ENCODE data around the gene C6orf118.
A peak's percentile ranks its signal among the peaks of the same experiment; 100 is the strongest.

The C6orf118 gene

GRCh38 chr6:165245701-165246100, 63.7 kb downstream of the C6orf118 start:
- Histone ChIP-seq H3K27me3 (ENCODE audit: control insufficient read depth, low read length) (no peaks in the 10 kb centered on the region), H4K20me1 (ENCODE audit: control insufficient read depth, insufficient read depth, low read depth, low read length) (no peaks in the 10 kb centered on the region), H3K27ac (ENCODE audit: low read depth, low read length) (no peak overlapping the region), H3K9me2 (replicated peaks; ENCODE audit: control insufficient read depth, low read length) (no peaks in the 10 kb centered on the region), H3F3A (ENCODE audit: control insufficient read depth, insufficient read depth) (no peaks in the 10 kb centered on the region), H3K9me3 (ENCODE audit: control insufficient read depth, insufficient read depth, low read length) (no peaks in the 10 kb centered on the region), H3K4me1 (ENCODE audit: control insufficient read depth, low read length) (no peaks in the 10 kb centered on the region), H3K79me2 (ENCODE audit: control insufficient read depth, low read length) (no peaks in the 10 kb centered on the region), H3K4me2 (ENCODE audit: low read length) (no peak overlapping the region), H3K4me3 (ENCODE audit: low read length) (no peak overlapping the region), H3K36me3 (ENCODE audit: control insufficient read depth, low read length) (no peaks in the 10 kb centered on the region)
- TF ChIP-seq EZH2phosphoT487 (IDR thresholded peaks at IDR 0.05; ENCODE audit: borderline replicate concordance, low read length) (no peak), CTCF (IDR thresholded peaks at IDR 0.05; ENCODE audit: low read depth, low read length, poor library complexity, severe bottlenecking) (no peak)

GRCh38 chr6:165245287-165245686, 64.1 kb downstream of the C6orf118 start:
- no peaks in the 10 kb centered on the region for H4K20me1 ChIP-seq (ENCODE audit: control insufficient read depth, insufficient read depth, low read depth, low read length)
- no peaks in the 10 kb centered on the region for H3K4me1 ChIP-seq (ENCODE audit: control insufficient read depth, low read length)
- H3K4me3 ChIP-seq (ENCODE audit: low read length) = no peak overlapping the region
- H3K27me3 ChIP-seq (ENCODE audit: control insufficient read depth, low read length) = no peaks in the 10 kb centered on the region
- H3K27ac ChIP-seq (ENCODE audit: low read depth, low read length) = no peak overlapping the region
- H3K4me2 ChIP-seq (ENCODE audit: low read length) = no peak overlapping the region
- TF ChIP-seq CTCF (IDR thresholded peaks at IDR 0.05; ENCODE audit: low read depth, low read length, poor library complexity, severe bottlenecking) (peak; percentile 44), EZH2phosphoT487 (IDR thresholded peaks at IDR 0.05; ENCODE audit: borderline replicate concordance, low read length) (no peak)
- no peaks in the 10 kb centered on the region for H3F3A ChIP-seq (ENCODE audit: control insufficient read depth, insufficient read depth)
- H3K79me2 ChIP-seq (ENCODE audit: control insufficient read depth, low read length) = no peaks in the 10 kb centered on the region
- H3K9me3 ChIP-seq (ENCODE audit: control insufficient read depth, insufficient read depth, low read length) = no peaks in the 10 kb centered on the region
- H3K36me3 ChIP-seq (ENCODE audit: control insufficient read depth, low read length) = no peaks in the 10 kb centered on the region
- no peaks in the 10 kb centered on the region for H3K9me2 ChIP-seq (replicated peaks; ENCODE audit: control insufficient read depth, low read length)

- Histone ChIP-seq H3K9me3 (ENCODE audit: control insufficient read depth, insufficient read depth, low read length) (no peaks in the 10 kb centered on the region), H3K36me3 (ENCODE audit: control insufficient read depth, low read length) (no peaks in the 10 kb centered on the region), H3K27me3 (ENCODE audit: control insufficient read depth, low read length) (no peaks in the 10 kb centered on the region), H3K79me2 (ENCODE audit: control insufficient read depth, low read length) (no peaks in the 10 kb centered on the region), H4K20me1 (ENCODE audit: control insufficient read depth, insufficient read depth, low read depth, low read length) (no peaks in the 10 kb centered on the region), H3K4me3 (ENCODE audit: low read length) (no peak overlapping the region), H3K9me2 (replicated peaks; ENCODE audit: control insufficient read depth, low read length) (no peaks in the 10 kb centered on the region), H3K4me2 (ENCODE audit: low read length) (no peak overlapping the region), H3K27ac (ENCODE audit: low read depth, low read length) (no peak overlapping the region), H3F3A (ENCODE audit: control insufficient read depth, insufficient read depth) (no peaks in the 10 kb centered on the region), H3K4me1 (ENCODE audit: control insufficient read depth, low read length) (no peaks in the 10 kb centered on the region)
- no peak for TF ChIP-seq CTCF (IDR thresholded peaks at IDR 0.05; ENCODE audit: low read depth, low read length, poor library complexity, severe bottlenecking)
- TF ChIP-seq EZH2phosphoT487 (IDR thresholded peaks at IDR 0.05; ENCODE audit: borderline replicate concordance, low read length) = no peak
Measured at GRCh38 chr6:165244524-165245247, 64.7 kb downstream of the C6orf118 start.

Data from DOHH2 (cell line).